Colonic mucosa (tissue), 4 donors: Measurements from ENCODE around the gene PF4V1. TPM values are rescaled to one million over a fixed set of nuclear protein-coding genes. Genes with fewer than 3 reads are reported as not detected.

Source experiments
- DNase-seq: peaks from one replicate; pipeline ENCODE4 v3.0.0-alpha.2; 2020
- H3K27ac ChIP-seq: fragments of 200-600 bp; one replicate; pipeline ENCODE4 v1.8.0; 2021
- H3K27me3 ChIP-seq: fragments of 200-600 bp; one replicate; pipeline ENCODE4 v1.8.0; 2021
- H3K36me3 ChIP-seq: fragments of 200-600 bp; one replicate; pipeline ENCODE4 v1.8.0; 2021
- H3K4me1 ChIP-seq: fragments of 200-600 bp; one replicate; pipeline ENCODE4 v1.8.0; 2021; ENCODE audit warnings: mild to moderate bottlenecking
- H3K4me3 ChIP-seq: fragments of 200-600 bp; one replicate; pipeline ENCODE4 v1.8.0; 2021
- H3K9ac ChIP-seq, 2 donors: one replicate each; pipeline ENCODE4 v1.7.0; 2013; ENCODE audit warnings: control low read depth in 2 of 2, low read depth in 2 of 2, low read length in 2 of 2
- H3K9me3 ChIP-seq: fragments of 200-600 bp; one replicate; pipeline ENCODE4 v1.8.0; 2021
- CTCF ChIP-seq: fragments of 200-600 bp; IDR thresholded peaks from one replicate; pipeline ENCODE4 v1.8.0; 2022; ENCODE audit warnings: antibody characterized with exemption, mild to moderate bottlenecking
- intact Hi-C: fragments of 100-400 bp; cut with DNase I; formaldehyde crosslinking; loops from one replicate; pipeline ENCODE4 v1.14.1; 2022
- total RNA-seq, 2 donors: library from RNA; stranded (reverse); fragmentation: NEBNext Ultra II Directional in 1 of 2; extraction: Animal tissue kit (Norgen Biotek cat#: 25700) in 1 of 2; gene quantifications; one replicate each; pipeline ENCODE4 v1.2.1, GENCODE V29; 2021
- donor health status: healthy.
- donor health status: DM: no; HTN: no; CAD: no.
- donor health status: DM: no; HTN: no; CAD: no.

Gene PF4V1
- total RNA-seq, result not detected

- peak; percentile 27 for DNase-seq
- no peak within 1 kb of the TSS for H3K9ac ChIP-seq
- intact Hi-C loops, result no loop called here
- TF ChIP-seq CTCF, result no peak
- H3K4me1 ChIP-seq, result no peaks in the 10 kb centered on the region
- no peaks in the 10 kb centered on the region for H3K36me3 ChIP-seq
- no peaks in the 10 kb centered on the region for H3K9me3 ChIP-seq
- H3K27me3 ChIP-seq, result no peaks in the 10 kb centered on the region
- H3K4me3 ChIP-seq, result no peak within 1 kb of the TSS
- no peak within 1 kb of the TSS for H3K27ac ChIP-seq
Measured at GRCh38 chr4:73853246-73853704, at the start of gene PF4V1. Gene PF4V1, plus strand, starts transcription at chr4:73853296. Its CDS starts 67 bp downstream, at chr4:73853363.

DNA sequence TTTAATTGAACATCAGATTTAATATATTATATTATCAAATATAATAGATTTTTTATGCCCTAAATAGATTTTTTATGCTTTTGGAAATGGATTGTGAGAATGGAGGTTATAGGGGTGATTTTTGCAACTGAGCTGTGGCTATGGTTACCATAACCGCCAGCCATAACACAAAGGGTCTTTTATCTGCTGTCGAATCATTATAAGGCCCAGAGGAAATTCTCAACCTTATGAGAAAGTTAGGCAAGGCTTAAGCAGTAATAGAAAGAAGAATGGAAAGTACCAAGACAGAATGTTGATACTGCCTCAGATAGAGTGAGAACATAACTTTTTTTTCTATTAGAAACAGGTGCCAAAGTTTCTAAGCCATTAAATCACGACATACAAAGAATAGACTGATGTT is 42.9 kb upstream of the PF4V1 start:
- DNase-seq, result no peak
- H3K27me3 ChIP-seq, result no peaks in the 10 kb centered on the region
- H3K4me3 ChIP-seq, result no peak overlapping the region
- TF ChIP-seq CTCF, result no peak
- H3K9me3 ChIP-seq, result no peaks in the 10 kb centered on the region
- no peaks in the 10 kb centered on the region for H3K4me1 ChIP-seq
- intact Hi-C loops, result no loop called here
- no peaks in the 10 kb centered on the region for H3K36me3 ChIP-seq
- no peak overlapping the region for H3K9ac ChIP-seq
- H3K27ac ChIP-seq, result no peak overlapping the region

- intact Hi-C loops, result no loop called here
- no peak overlapping the region for H3K4me3 ChIP-seq
- no peaks in the 10 kb centered on the region for H3K4me1 ChIP-seq
- no peaks in the 10 kb centered on the region for H3K9me3 ChIP-seq
- TF ChIP-seq CTCF, result no peak
- no peaks in the 10 kb centered on the region for H3K36me3 ChIP-seq
- H3K27me3 ChIP-seq, result no peaks in the 10 kb centered on the region
- no peak overlapping the region for H3K27ac ChIP-seq
- no peak for DNase-seq
- no peak overlapping the region for H3K9ac ChIP-seq
Measured at GRCh38 chr4:73811841-73812240, 41.3 kb upstream of the PF4V1 start.

GRCh38 chr4:73814679-73815078 is 38.4 kb upstream of the PF4V1 start:
- Histone ChIP-seq H3K27ac (no peak overlapping the region), H3K9ac (no peak overlapping the region), H3K4me1 (no peaks in the 10 kb centered on the region), H3K4me3 (no peak overlapping the region), H3K9me3 (no peaks in the 10 kb centered on the region), H3K27me3 (no peaks in the 10 kb centered on the region), H3K36me3 (no peaks in the 10 kb centered on the region)
- intact Hi-C loops, result no loop called here
- DNase-seq, result no peak
- no peak for TF ChIP-seq CTCF

DNA sequence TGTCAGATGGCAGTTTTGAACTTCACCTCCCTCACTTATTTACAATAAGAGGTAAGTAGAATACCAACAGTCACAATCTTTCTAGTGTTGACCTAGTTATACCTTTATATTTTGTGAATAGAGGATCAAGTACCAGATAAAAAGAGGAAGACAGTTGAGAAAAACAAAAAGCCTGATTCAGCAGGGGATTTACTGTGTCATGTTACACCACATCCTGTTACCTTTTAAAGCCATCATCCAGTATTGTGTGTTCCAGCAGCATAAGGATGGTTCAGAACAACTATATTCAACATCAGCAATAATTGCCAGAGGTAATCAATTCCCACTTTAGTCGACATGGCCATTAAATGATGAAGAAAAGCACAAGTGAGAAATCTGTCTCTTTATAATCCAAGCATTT is 38.0 kb upstream of the PF4V1 start:
- DNase-seq, result no peak
- Histone ChIP-seq H3K27ac (no peak overlapping the region), H3K9me3 (no peaks in the 10 kb centered on the region), H3K36me3 (no peaks in the 10 kb centered on the region), H3K4me1 (no peaks in the 10 kb centered on the region), H3K4me3 (no peak overlapping the region), H3K27me3 (no peaks in the 10 kb centered on the region), H3K9ac (no peak overlapping the region)
- TF ChIP-seq CTCF, result no peak
- intact Hi-C loops, result no loop called here

GRCh38 chr4:73816814-73817213 is 36.3 kb upstream of the PF4V1 start:
- intact Hi-C loops, result no loop called here
- TF ChIP-seq CTCF, result no peak
- Histone ChIP-seq H3K4me1 (no peaks in the 10 kb centered on the region), H3K9ac (no peak overlapping the region), H3K4me3 (no peak overlapping the region), H3K9me3 (no peaks in the 10 kb centered on the region), H3K36me3 (no peaks in the 10 kb centered on the region), H3K27ac (no peak overlapping the region), H3K27me3 (no peaks in the 10 kb centered on the region)
- no peak for DNase-seq
